ENCODE measurements around the gene OR1D5.
"Not testable (repeated sequence)": the region's sequence is repeated elsewhere in the genome, so short reads cannot be mapped to it uniquely, and the experiment has no call there.

Gene OR1D5

DNA sequence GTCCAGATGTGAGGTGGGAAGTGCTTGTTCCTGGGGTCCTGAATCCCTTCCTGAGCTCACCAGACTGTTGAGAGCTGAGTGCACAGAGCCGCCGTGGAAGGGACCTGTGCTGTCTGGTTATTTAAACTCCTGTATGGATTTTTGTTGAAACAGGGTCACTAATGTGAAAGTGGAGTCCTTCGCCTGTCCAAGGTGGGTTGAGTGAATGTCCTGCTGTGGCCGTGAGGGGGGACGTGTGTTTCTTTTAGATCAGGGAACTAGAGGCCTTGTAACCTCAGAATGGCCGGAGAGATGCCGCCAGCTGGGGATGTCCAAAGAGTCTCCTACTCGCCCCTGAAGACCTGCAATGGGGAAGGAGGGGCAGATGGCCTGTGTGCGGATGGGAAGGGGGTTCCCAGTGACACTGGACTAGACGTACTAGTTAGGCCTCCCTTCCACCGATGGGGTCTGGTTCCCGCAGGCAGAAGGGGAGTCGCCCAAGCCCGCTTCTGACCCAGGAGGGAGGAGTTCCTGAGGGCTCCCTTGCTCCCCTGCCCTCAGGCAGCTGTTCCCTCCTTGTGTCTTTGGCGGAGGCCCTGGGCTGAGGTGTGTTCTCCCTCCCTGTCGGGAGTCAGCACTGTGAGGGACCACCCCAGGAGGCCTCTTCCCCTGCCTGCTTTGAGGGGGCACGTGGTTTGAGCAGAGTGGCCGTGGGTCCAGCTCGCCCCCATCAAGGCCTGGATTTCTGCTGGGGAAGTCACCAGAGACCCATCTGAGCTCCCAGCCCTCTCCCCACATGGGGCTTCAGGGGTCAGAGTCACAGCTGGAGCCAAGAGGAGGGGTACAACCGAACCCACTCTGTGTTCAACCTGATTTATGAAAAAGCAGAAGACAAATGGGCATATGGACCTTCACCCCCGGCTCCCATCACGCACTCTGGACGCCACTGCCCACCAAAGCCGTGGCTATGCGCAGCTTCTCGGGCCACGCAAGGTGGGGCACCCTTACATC is 30.9 kb downstream of the OR1D5 start:
- in situ Hi-C loops (cut with MboI; ENCODE audit: low pct_unique_long_range_greater_than_20kb, low sequenced_read_pairs, unreplicated experiment), result loop anchor here (25.0 kb wide), 1 partner anchor 630 kb away; the partner anchor contains the start of genes EMC6 and TAX1BP3
- DNase-seq (ENCODE audit: low spot score), result no peak
- TF ChIP-seq CTCF (IDR thresholded peaks at IDR 0.05; ENCODE audit: extremely low read depth, insufficient read depth, missing control alignments), result no peak

GRCh38 chr17:3030852-3031470 is 32.4 kb downstream of the OR1D5 start:
- not testable (repeated sequence) for DNase-seq (ENCODE audit: low spot score)
- in situ Hi-C loops (cut with MboI; ENCODE audit: low pct_unique_long_range_greater_than_20kb, low sequenced_read_pairs, unreplicated experiment), result loop anchor here (25.0 kb wide), 1 partner anchor 631 kb away; the partner anchor contains the start of genes EMC6 and TAX1BP3

DNA sequence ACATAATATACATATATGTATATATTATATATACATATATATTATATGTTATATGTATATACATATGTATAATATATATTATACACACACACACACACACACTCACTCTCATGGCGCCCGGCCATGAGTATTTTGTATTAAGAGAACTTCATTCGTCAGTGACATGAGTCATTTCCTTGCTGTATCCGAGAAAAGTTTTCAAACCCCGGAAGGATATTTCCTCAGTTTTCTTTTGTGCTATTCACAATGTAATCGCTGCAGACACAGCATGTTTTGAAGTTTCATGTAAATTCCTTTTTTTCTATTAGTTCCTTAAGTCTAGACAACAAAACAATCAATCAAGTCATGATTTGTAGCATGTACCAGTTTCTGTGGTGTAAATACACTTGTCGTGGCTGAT is 33.3 kb downstream of the OR1D5 start:
- DNase-seq (ENCODE audit: low spot score), result no peak
- in situ Hi-C loops (cut with MboI; ENCODE audit: low pct_unique_long_range_greater_than_20kb, low sequenced_read_pairs, unreplicated experiment), result loop anchor here (25.0 kb wide), 1 partner anchor 632 kb away; the partner anchor contains the start of genes EMC6 and TAX1BP3
- TF ChIP-seq CTCF (IDR thresholded peaks at IDR 0.05; ENCODE audit: extremely low read depth, insufficient read depth, missing control alignments), result no peak

DNA sequence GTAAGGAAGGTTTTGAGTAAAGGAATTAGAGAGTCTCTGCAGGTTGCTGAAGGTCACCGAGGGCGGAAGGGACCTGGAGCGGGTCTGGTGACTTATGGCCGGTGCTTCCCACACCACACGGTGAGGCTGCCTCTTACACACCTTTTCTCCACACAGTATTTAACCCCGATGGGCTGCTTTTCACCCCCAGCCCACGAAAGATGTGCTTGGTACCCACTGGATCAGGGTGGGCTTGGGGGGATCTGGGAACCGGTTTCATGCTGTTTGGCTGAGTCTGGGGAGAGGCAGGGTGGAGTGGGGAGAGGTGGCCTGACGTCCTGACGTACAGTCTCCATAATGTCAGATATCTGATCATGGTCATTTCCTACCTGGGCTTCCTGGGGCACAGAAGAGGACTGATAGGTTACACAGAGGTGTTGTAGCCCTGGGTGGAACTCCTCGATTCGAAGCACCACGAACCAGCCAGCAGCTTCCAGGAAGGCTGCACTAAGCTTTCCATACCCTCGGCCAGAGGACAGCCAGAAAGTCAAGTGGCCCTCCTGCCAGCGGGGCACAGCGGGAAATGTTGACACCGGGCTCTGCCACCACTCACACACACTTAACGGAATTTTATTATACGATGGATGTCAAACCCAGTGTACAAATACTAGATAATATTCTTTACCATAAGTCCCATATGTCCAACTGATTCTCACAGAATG is 34.0 kb downstream of the OR1D5 start:
- in situ Hi-C loops (cut with MboI; ENCODE audit: low pct_unique_long_range_greater_than_20kb, low sequenced_read_pairs, unreplicated experiment), result loop anchor here (25.0 kb wide), 1 partner anchor 633 kb away; the partner anchor contains the start of genes EMC6 and TAX1BP3
- DNase-seq (ENCODE audit: low spot score), result no peak
- TF ChIP-seq CTCF (IDR thresholded peaks at IDR 0.05; ENCODE audit: extremely low read depth, insufficient read depth, missing control alignments), result no peak

DNA sequence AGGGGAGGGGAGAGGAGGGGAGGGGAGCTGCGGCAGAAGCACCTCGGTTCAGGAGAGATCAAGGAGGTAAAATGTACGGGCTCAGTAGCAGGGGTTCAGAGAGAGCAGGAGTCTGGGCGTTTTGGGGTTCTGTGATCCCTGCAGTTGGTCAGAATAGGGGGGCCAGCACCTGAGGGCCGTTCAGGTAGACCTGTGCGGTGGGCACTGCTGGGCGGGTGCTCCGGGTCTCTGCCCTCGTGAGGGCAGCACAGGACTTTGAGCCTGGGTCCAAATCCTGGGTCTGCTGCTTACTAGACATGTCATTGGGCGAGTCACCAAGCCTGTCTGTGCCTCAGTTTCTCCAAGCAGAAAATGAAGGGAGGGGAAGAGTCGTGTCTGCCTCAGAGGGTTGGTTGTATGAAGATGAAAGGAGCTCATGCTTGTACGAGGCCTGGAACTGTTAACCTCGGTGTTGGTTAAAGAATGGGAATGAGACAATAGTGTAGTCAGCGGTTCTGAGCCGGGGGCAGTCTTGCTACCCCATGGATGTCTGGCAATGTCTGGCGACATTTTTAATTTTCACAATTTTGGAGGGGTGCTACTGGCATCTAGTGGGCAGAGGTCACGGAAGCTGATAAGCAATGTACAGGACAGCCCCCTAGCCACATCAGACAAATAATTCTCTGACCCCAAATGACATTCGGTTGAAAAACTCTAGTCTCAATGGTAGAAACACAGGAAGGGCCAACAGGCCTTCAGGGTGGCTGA is 35.4 kb downstream of the OR1D5 start:
- in situ Hi-C loops (cut with MboI; ENCODE audit: low pct_unique_long_range_greater_than_20kb, low sequenced_read_pairs, unreplicated experiment), result loop anchor here (25.0 kb wide), 1 partner anchor 634 kb away; the partner anchor contains the start of genes EMC6 and TAX1BP3
- no peak for TF ChIP-seq CTCF (IDR thresholded peaks at IDR 0.05; ENCODE audit: extremely low read depth, insufficient read depth, missing control alignments)
- no peak for DNase-seq (ENCODE audit: low spot score)

DNA sequence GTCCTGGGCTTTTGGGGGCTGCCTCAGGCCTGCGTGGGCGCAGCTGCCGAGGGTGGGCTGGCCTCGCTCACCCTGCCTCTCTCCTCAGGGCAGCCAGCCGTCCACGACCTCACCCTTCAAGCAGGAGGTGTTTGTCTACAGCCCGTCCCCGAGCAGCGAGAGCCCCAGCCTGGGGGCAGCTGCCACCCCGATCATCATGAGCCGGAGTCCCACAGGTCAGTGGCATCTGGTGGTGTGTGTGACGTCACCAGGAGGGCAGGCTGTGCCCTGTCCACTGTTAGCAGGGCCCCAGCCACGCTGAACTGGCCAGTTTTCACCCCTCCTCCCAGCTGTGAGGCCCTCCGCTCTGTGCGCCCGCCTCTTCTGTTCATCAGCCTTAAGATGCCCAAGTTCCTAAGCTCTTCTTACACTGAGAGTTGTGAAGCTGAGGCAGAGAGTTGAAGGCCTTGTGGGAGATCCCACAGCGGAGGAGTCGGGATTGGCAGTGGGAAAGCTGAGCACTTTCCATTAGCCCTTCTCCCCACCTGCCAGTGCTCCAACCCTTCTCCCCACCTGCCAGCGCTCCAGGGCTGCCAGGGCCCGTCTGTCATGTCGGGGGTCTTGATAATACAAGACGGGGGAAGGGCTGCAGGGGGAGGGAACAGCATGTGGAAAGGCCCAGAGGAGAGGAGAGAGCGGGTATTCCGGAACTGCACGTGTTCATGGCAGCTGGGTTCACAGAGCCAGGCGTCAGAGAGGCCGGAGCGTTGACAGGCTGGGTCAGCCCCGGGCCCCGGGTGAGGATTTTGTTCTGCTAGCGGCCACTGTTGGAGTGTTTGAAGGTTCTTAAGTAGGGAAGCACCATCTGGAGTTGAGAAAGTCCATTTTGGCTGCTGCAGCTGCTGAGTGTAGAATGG is 36.3 kb downstream of the OR1D5 start:
- TF ChIP-seq CTCF (IDR thresholded peaks at IDR 0.05; ENCODE audit: extremely low read depth, insufficient read depth, missing control alignments), result no peak
- DNase-seq (ENCODE audit: low spot score), result no peak
- in situ Hi-C loops (cut with MboI; ENCODE audit: low pct_unique_long_range_greater_than_20kb, low sequenced_read_pairs, unreplicated experiment), result loop anchor here (25.0 kb wide), 1 partner anchor 635 kb away; the partner anchor contains the start of genes EMC6 and TAX1BP3

All from GM13977 (cell line).